ENCODE measurements around the gene MGAT1. TPM values are rescaled to one million over a fixed set of nuclear protein-coding genes. Genes with fewer than 3 reads are reported as not detected.
A peak's percentile ranks its signal among the peaks of the same experiment; 100 is the strongest.

The MGAT1 gene
- total and polyA plus RNA-seq, 11 donors: 50.9 to 199 (median 83.5) TPM

DNA sequence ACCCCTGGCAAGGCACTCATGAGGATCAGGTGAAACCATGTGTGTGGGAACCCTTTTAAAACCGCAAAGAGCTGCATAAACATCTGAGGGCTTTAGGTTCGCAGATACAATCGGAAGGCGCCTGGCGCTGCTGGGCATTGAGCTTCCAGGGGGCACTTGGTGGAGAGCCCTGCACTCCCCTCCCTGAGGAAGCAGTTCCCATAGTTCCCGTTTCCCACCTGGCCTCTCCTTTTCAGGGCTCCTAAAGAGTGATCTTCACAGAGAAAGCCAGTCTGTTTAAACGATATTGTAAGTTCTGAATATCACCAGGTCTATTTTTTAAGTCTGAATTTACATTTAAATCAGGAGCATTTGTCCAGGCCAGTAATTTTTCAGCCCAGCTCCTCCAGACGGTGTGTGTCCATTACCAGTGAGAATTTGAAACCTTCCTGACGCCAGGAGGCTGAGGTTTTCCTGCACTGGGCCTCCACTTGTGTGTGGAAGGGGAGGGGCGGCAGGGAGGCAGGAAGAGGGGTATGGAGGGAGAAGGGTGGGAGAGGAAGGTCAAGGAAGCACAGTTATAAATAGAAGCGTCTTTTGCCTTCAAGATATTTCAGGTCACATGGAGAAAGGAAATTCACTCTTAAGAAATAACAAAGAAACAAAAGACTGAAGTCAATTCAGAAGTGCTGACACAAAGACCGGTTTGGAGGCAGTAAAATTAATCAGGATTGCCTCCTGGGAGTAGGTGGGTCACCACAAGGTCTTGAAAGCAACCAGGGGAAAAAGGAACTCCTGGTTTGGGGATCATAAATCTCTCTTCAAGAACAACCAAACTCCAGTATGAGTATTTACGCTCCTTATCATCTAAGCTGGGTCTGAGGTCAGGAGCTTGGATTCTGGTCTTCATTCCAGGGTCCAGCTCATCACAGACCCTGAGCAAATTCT is 14.3 kb upstream of the MGAT1 start:
- WGBS, 4 donors: 34 to 50% (median 44%) methylated on average over 13 of the region's 13 CpGs
- Histone ChIP-seq H3K4me3 (peak overlapping the region in 5 of 12 donors; percentile 5 to 19 (median 13)), H3K4me1 (peaks cover 8 to 73% (median 48%) of the 10 kb centered on the region in 12 donors), H3K27ac (peak overlapping the region; percentile 56 to 99 (median 88)), H3K9me3 (no peaks in the 10 kb centered on the region), H3K36me3 (no peaks in the 10 kb centered on the region), H3K27me3 (no peaks in the 10 kb centered on the region)
- DNase-seq (peak in 4 of 5 donors; percentile 68 to 84 (median 76)), ATAC-seq (peak; percentile 53 to 84 (median 76))
- intact Hi-C loops (cut with DNase I): no loop called here
- TF ChIP-seq POLR2A (IDR thresholded peaks at IDR 0.05): no peak
- peak in 4 of 12 donors; percentile 3 to 19 (median 13) for TF ChIP-seq CTCF (IDR thresholded peaks at IDR 0.05)

- TF ChIP-seq POLR2A (IDR thresholded peaks at IDR 0.05): peak in 1 of 2 donors; percentile 32
- TF ChIP-seq CTCF (IDR thresholded peaks at IDR 0.05): no peak
- 55 to 66% (median 61%) methylated on average over 9 of the region's 9 CpGs for WGBS, 4 donors
- H3K27ac ChIP-seq: peak overlapping the region; percentile 56 to 99 (median 88)
- H3K36me3 ChIP-seq: no peaks in the 10 kb centered on the region
- peaks cover 8 to 68% (median 49%) of the 10 kb centered on the region in 12 donors for H3K4me1 ChIP-seq
- intact Hi-C loops (cut with DNase I): no loop called here
- peak in 1 of 5 donors; percentile 21 for DNase-seq
- no peaks in the 10 kb centered on the region for H3K9me3 ChIP-seq
- no peaks in the 10 kb centered on the region for H3K27me3 ChIP-seq
- peak overlapping the region in 11 of 12 donors; percentile 18 to 79 (median 60) for H3K4me3 ChIP-seq
- ATAC-seq: peak in 2 of 4 donors; percentile 13
Observed at GRCh38 chr5:180815293-180815917, 12.8 kb upstream of the MGAT1 start.

DNA sequence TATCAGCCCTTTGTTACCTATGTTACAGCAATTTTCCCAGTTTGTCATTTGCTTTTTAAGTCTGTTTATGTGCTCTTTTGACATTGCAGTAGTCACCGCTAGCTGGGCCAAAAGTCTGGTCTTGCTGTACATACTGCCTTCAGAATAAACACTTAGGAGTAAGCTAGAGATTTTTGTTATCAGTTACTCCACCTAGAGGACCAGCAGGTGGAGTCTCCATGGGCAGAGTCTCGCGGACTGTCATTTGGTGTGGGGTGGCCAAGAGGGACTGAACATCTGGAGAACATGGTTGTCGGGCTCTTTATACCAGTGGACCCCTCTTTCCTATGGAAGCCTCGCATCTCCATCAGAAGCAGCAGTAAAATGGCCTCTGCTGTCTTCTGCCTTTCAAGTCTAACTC is 10.8 kb upstream of the MGAT1 start:
- peak in 4 of 12 donors; percentile 7 to 28 (median 20) for TF ChIP-seq CTCF (IDR thresholded peaks at IDR 0.05)
- TF ChIP-seq POLR2A (IDR thresholded peaks at IDR 0.05): no peak
- peak overlapping the region; percentile 56 to 99 (median 88) for H3K27ac ChIP-seq
- H3K27me3 ChIP-seq: no peaks in the 10 kb centered on the region
- H3K4me1 ChIP-seq: peaks cover 10 to 62% (median 43%) of the 10 kb centered on the region in 12 donors
- WGBS, 4 donors: 73 to 77% (median 76%) methylated on average over 5 of the region's 5 CpGs
- H3K4me3 ChIP-seq: peak overlapping the region in 11 of 12 donors; percentile 16 to 79 (median 60)
- no peaks in the 10 kb centered on the region for H3K9me3 ChIP-seq
- ATAC-seq: no peak
- DNase-seq: peak in 1 of 5 donors; percentile 16
- peaks cover 0 to 3% (median 0%) of the 10 kb centered on the region in 9 donors for H3K36me3 ChIP-seq
- intact Hi-C loops (cut with DNase I): loop anchor here in 2 of 10 donors (5.0 kb wide), 2 partner anchors 49 to 239 kb away; partner anchors contain the start of gene ZFP62 (in 1 of the 2)
